ENCODE results near the gene DDR1.
A peak's percentile ranks its signal among the peaks of the same experiment; 100 is the strongest.
"Not testable (repeated sequence)": the region's sequence is repeated elsewhere in the genome, so short reads cannot be mapped to it uniquely, and the experiment has no call there.

The DDR1 gene

DNA sequence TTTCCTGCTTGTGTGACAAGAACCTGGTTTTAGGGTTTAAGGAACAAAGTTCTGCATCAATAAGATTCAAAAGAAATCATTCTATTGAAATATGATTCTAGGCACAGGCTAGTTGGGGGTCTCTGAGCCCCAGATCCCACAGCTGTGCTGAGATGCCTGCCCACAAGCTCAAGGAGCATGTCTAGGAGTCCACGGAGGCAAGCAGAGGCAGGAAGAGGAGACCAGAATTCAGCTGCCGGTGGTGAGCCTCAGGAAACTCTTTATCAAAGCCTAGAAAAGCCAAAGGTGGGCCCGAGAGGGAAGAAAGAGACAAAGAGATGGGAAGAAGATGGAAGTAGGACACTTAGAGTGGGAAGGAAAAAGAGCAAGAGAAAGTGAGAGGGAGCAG is 40.7 kb upstream of the DDR1 start:
- Mint-ChIP-seq H3K36me3 (ENCODE audit: low read depth) (no peaks in the 10 kb centered on the region), H3K9me3 (no peaks in the 10 kb centered on the region), H3K4me3 (no peak overlapping the region), H3K4me1 (ENCODE audit: low read depth) (peaks cover 18% of the 10 kb centered on the region), H3K27ac (peak overlapping the region; percentile 48), H3K27me3 (ENCODE audit: low read depth) (peaks cover 2% of the 10 kb centered on the region)
- DNase-seq (ENCODE audit: low spot score) = no peak

GRCh38 chr6:30844118-30844535 is 40.2 kb upstream of the DDR1 start:
- Mint-ChIP-seq H3K27me3 (ENCODE audit: low read depth) (peaks cover 2% of the 10 kb centered on the region), H3K4me1 (ENCODE audit: low read depth) (peaks cover 18% of the 10 kb centered on the region), H3K36me3 (ENCODE audit: low read depth) (no peaks in the 10 kb centered on the region), H3K27ac (no peak overlapping the region), H3K4me3 (no peak overlapping the region), H3K9me3 (no peaks in the 10 kb centered on the region)
- DNase-seq (ENCODE audit: low spot score) = no peak

GRCh38 chr6:30845183-30845582 is 39.1 kb upstream of the DDR1 start:
- Mint-ChIP-seq H3K27me3 (ENCODE audit: low read depth) (peaks cover 6% of the 10 kb centered on the region), H3K27ac (no peak overlapping the region), H3K36me3 (ENCODE audit: low read depth) (no peaks in the 10 kb centered on the region), H3K4me1 (ENCODE audit: low read depth) (peaks cover 17% of the 10 kb centered on the region), H3K4me3 (no peak overlapping the region), H3K9me3 (peaks cover 6% of the 10 kb centered on the region)
- DNase-seq (ENCODE audit: low spot score) = no peak

DNA sequence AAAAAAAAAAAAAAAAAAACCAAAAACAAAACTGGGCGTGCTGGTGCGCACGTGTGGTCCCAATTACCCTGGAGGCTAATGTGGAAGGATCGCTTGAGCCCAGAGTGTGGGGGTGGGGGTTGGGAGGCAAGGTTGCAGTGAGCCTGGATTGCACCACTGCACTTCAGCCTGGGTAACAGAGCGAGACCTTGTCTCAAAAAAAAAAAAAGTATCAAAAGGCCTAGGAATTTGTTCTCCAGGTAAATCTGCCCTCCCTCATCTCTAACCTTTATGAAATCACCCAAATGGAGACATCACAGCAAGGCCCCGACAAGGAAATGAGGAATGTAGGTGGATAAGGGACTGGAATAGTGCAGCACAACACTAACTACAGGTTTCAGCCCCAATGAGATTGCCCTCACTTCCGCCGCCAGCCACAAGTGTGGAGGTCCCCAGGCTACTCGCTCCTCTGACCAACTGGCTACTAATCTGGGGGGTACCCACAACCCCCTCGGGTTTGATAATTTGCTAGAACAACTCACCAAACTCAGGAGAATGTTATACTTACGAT is 36.8 kb upstream of the DDR1 start:
- no peak overlapping the region for H3K27ac Mint-ChIP-seq

GRCh38 chr6:30847971-30848436 is 36.3 kb upstream of the DDR1 start:
- Mint-ChIP-seq H3K27me3 (ENCODE audit: low read depth) (peaks cover 6% of the 10 kb centered on the region), H3K4me3 (no peak overlapping the region), H3K27ac (no peak overlapping the region), H3K4me1 (ENCODE audit: low read depth) (peaks cover 11% of the 10 kb centered on the region), H3K36me3 (ENCODE audit: low read depth) (peaks cover 2% of the 10 kb centered on the region), H3K9me3 (peaks cover 28% of the 10 kb centered on the region)
- no peak for DNase-seq (ENCODE audit: low spot score)

More for the DNA sequence above, 36.8 kb upstream of the DDR1 start:
- DNase-seq (ENCODE audit: low spot score) = no peak
- peaks cover 2% of the 10 kb centered on the region for H3K36me3 Mint-ChIP-seq (ENCODE audit: low read depth)
- H3K9me3 Mint-ChIP-seq = peaks cover 25% of the 10 kb centered on the region
- H3K4me1 Mint-ChIP-seq (ENCODE audit: low read depth) = peaks cover 13% of the 10 kb centered on the region
- H3K27me3 Mint-ChIP-seq (ENCODE audit: low read depth) = peaks cover 6% of the 10 kb centered on the region
- no peak overlapping the region for H3K4me3 Mint-ChIP-seq

DNA sequence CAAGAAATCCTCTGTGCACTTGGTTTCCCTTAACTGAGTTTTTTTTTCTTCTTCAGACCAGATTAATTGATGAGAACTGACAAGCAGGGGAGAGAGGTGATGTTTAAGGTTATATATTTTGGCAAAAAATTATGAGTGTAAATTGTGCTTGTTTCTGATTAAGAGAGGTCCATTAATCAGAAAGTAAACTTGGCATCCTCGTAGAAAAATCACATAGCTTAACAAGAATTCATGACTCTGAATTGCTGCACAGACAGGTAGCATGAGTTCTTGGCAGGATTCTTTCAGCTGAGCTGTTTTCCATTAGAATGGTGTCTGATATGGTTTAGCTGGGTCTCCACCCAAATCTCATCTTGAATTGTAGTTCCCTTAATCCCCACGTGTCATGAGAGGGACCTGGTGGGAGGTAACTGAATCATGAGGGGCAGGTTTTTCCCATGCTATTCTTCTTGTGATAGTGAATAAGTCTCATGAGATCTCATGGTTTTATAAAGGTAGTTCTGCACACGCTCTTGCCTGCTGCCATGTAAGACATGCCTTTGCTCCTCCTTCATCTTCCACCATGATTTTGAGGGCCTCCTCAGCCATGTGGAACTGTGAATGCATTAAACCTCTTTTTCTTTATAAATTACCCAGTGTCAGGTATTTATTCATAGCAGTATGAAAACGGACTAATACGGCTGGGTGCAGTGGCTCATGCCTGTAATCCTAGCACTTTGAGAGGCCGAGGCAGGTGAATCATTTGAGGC is 34.2 kb upstream of the DDR1 start:
- Mint-ChIP-seq H3K4me3 (no peak overlapping the region), H3K9me3 (peaks cover 31% of the 10 kb centered on the region), H3K4me1 (ENCODE audit: low read depth) (no peaks in the 10 kb centered on the region), H3K27me3 (ENCODE audit: low read depth) (peaks cover 6% of the 10 kb centered on the region), H3K36me3 (ENCODE audit: low read depth) (peaks cover 2% of the 10 kb centered on the region), H3K27ac (no peak overlapping the region)
- DNase-seq (ENCODE audit: low spot score) = no peak

GRCh38 chr6:30852459-30852858 is 31.9 kb upstream of the DDR1 start:
- DNase-seq (ENCODE audit: low spot score); H3K4me1 Mint-ChIP-seq (ENCODE audit: low read depth); H3K27ac Mint-ChIP-seq; H3K4me3 Mint-ChIP-seq; H3K36me3 Mint-ChIP-seq (ENCODE audit: low read depth): not testable (repeated sequence)
- H3K9me3 Mint-ChIP-seq = peaks cover 31% of the 10 kb centered on the region
- H3K27me3 Mint-ChIP-seq (ENCODE audit: low read depth) = peaks cover 13% of the 10 kb centered on the region

DNA sequence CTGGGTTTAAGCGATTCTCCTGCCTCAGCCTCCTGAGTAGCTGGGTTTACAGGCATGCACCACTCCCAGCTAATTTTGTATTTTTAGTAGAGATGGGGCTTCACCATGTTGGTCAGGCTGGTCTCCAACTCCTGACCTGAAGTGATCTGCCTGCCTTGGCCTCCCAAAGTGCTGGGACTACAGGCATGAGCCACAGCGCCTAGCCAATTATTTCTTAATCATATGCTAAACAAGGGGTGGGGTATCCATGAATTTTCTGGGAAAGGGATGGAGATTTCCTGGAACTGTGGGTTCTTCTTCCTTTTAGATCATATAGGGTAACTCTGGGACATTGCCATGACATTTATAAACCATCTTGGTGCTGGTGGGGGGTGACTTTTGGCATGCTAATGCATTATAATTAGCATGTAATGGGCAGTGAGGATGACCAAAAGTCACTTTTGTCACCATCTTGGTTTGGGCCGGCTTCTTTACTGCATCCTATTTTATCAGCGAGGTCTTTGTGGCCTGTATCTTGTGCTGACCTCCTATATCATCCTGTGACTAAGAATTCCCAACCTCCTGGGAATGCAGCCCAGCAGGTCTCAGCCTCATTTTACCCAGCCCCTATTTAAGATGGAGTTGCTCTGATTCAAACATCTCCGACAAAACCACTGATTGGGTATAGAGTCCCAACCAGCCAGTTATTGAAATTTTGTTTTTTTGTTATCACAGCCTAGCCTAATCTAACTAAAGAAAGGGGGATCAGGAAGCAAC is 29.9 kb upstream of the DDR1 start:
- Mint-ChIP-seq H3K4me1 (ENCODE audit: low read depth) (peaks cover 2% of the 10 kb centered on the region), H3K9me3 (peaks cover 39% of the 10 kb centered on the region), H3K36me3 (ENCODE audit: low read depth) (peaks cover 2% of the 10 kb centered on the region), H3K27me3 (ENCODE audit: low read depth) (peaks cover 12% of the 10 kb centered on the region), H3K4me3 (no peak overlapping the region), H3K27ac (no peak overlapping the region)
- DNase-seq (ENCODE audit: low spot score) = no peak

DNA sequence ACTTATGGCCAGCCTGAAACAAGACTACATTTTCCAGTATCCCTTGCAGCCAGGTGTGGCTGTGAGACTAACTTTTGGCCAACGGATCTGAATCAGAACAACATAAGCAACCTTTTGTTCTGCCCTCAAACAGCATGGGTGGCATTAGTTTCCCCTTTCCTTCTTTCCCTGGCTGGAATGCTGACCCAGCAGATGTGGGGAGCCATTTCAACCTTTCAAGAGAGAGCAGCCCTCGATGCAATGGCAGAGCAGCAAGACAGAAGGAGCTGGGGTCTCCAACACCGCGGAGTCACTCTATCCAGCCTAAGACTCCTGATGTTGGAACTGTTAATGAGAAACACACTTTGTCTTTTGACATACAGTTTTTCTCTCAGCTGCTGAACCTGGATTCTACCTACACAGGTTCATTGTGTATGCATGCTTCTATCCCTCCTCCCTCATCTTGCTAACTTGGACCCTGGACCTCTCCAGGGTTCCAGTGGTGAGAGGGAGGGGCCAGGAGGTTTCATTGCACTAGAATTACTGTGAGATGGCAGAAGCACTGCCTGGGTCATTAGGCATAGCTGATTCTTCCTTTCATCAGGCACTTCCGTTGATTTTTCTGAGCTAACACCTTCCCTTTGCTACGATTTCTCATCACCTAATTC is 28.8 kb upstream of the DDR1 start:
- Mint-ChIP-seq H3K36me3 (ENCODE audit: low read depth) (peaks cover 2% of the 10 kb centered on the region), H3K27ac (no peak overlapping the region), H3K9me3 (peaks cover 36% of the 10 kb centered on the region), H3K4me1 (ENCODE audit: low read depth) (peaks cover 2% of the 10 kb centered on the region), H3K4me3 (no peak overlapping the region), H3K27me3 (ENCODE audit: low read depth) (peaks cover 8% of the 10 kb centered on the region)
- DNase-seq (ENCODE audit: low spot score) = no peak

DNA sequence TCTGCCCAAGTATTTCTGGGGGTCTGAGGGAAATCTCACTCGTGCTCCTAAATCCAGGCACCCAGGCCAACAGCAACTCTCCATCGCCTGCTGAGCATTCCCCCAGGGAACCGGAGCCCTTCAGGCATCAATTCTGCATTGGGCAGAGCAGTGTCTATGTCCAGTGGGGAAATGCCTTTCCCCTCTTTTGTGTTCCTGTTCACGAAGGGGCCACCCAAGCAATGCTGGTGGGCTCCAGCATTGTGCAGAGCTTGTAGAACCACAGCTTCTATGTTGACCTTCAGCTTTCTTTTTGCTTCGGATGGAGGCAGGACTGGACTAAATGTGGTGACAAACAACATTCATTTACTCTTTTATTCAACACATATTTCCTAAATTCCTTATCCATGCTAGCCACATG is 27.2 kb upstream of the DDR1 start:
- peaks cover 29% of the 10 kb centered on the region for H3K9me3 Mint-ChIP-seq
- H3K27me3 Mint-ChIP-seq (ENCODE audit: low read depth) = peaks cover 8% of the 10 kb centered on the region
- DNase-seq (ENCODE audit: low spot score) = no peak
- H3K36me3 Mint-ChIP-seq (ENCODE audit: low read depth) = no peaks in the 10 kb centered on the region
- no peak overlapping the region for H3K4me3 Mint-ChIP-seq
- H3K4me1 Mint-ChIP-seq (ENCODE audit: low read depth) = peaks cover 2% of the 10 kb centered on the region
- no peak overlapping the region for H3K27ac Mint-ChIP-seq

DNA sequence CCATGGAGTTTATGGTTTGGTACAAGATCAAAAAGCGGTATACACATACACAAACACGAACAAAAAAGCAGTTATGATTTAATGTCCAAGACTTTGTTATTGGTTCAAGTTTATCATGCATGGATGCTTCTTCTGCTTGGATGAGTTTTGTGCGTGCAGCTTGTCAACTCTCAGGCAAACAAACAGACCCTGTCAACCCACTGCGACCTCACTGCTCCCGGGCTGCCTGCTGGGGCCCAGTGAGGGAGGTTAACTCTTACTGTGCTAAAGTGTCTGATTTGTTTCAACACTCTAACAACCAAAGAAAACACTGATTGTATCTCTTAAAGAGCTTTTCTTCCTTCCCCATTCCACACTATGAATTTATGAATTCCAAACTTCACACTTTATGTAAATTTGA is 26.8 kb upstream of the DDR1 start:
- H3K27ac Mint-ChIP-seq = no peak overlapping the region
- peaks cover 8% of the 10 kb centered on the region for H3K27me3 Mint-ChIP-seq (ENCODE audit: low read depth)
- no peak overlapping the region for H3K4me3 Mint-ChIP-seq
- peaks cover 24% of the 10 kb centered on the region for H3K9me3 Mint-ChIP-seq
- no peak for DNase-seq (ENCODE audit: low spot score)
- H3K36me3 Mint-ChIP-seq (ENCODE audit: low read depth) = no peaks in the 10 kb centered on the region
- peaks cover 2% of the 10 kb centered on the region for H3K4me1 Mint-ChIP-seq (ENCODE audit: low read depth)

DNA sequence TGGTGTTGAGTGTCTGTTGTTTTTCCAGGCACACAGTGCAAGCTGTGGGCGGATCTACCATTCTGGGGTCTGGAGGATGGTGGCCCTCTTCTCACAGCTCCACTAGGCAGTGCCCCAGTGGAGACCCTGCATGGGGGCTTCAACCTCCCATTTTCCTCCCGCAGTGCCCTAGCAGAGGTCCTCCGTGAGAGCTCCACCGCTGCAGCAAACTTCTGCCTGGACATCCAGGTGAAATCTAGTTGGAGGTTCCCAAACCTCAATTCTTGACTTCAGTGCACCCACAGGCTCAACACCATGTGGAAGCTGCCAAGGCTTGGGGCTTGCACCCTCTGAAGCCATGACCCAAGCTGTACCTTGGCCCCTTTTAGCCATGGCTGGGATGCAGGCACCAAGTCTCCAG is 24.6 kb upstream of the DDR1 start:
- not testable (repeated sequence) for H3K4me3 Mint-ChIP-seq; H3K27ac Mint-ChIP-seq; H3K4me1 Mint-ChIP-seq (ENCODE audit: low read depth); H3K36me3 Mint-ChIP-seq (ENCODE audit: low read depth); H3K27me3 Mint-ChIP-seq (ENCODE audit: low read depth); DNase-seq (ENCODE audit: low spot score)
- H3K9me3 Mint-ChIP-seq = peaks cover 18% of the 10 kb centered on the region

- H3K36me3 Mint-ChIP-seq (ENCODE audit: low read depth) = no peaks in the 10 kb centered on the region
- H3K27me3 Mint-ChIP-seq (ENCODE audit: low read depth) = peaks cover 4% of the 10 kb centered on the region
- peaks cover 18% of the 10 kb centered on the region for H3K9me3 Mint-ChIP-seq
- no peak overlapping the region for H3K27ac Mint-ChIP-seq
- peaks cover 2% of the 10 kb centered on the region for H3K4me1 Mint-ChIP-seq (ENCODE audit: low read depth)
- DNase-seq (ENCODE audit: low spot score) = no peak
- no peak overlapping the region for H3K4me3 Mint-ChIP-seq
Measured at GRCh38 chr6:30861257-30862048, 22.9 kb upstream of the DDR1 start.

Measured in T-helper 2 cell treated with Interferon-gamma antibody and Interleukin-4, amounts not matched to agents 5 μg/mL and 100 μg/mL, for 36 hours (primary cell).